ENCODE data around the gene BARX2.

DNA sequence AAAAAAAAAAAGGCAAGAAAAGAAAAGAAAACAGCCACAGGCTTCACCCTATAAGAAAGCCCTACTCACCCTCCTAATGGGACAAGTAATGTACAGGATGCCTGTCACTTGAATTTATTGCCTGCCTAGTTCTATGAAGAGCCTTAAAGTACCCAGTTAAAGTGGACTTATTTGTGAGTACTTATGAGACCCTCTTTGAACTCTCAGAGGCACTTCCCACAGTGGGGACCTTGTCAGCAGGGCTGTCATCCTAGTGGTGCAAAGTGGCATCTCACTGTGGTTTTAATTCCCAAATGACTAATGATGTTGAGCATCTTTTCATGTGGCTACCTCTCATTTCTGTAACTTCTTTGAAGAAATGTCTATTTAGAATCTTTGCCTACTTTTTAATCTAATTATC lies 41.8 kb upstream of the BARX2 start:
- TF ChIP-seq, protein P1, sequence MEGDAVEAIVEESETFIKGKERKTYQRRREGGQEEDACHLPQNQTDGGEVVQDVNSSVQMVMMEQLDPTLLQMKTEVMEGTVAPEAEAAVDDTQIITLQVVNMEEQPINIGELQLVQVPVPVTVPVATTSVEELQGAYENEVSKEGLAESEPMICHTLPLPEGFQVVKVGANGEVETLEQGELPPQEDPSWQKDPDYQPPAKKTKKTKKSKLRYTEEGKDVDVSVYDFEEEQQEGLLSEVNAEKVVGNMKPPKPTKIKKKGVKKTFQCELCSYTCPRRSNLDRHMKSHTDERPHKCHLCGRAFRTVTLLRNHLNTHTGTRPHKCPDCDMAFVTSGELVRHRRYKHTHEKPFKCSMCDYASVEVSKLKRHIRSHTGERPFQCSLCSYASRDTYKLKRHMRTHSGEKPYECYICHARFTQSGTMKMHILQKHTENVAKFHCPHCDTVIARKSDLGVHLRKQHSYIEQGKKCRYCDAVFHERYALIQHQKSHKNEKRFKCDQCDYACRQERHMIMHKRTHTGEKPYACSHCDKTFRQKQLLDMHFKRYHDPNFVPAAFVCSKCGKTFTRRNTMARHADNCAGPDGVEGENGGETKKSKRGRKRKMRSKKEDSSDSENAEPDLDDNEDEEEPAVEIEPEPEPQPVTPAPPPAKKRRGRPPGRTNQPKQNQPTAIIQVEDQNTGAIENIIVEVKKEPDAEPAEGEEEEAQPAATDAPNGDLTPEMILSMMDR (IDR thresholded peaks at IDR 0.05), result no peak
- TF ChIP-seq POLR2A (IDR thresholded peaks at IDR 0.05), result no peak

Data from uterus (tissue), 2 donors.